ENCODE measurements around the gene GPR35. TPM values are rescaled to one million over a fixed set of nuclear protein-coding genes. Genes with fewer than 3 reads are reported as not detected.

GPR35 gene
- polyA plus RNA-seq, 1 experiment = 0.06 TPM

- no peak for DNase-seq (ENCODE audit: low read depth, low spot score)
- POLR2A ChIA-PET = no interaction called here
- CTCF ChIA-PET = no interaction called here
- H3K4me3 ChIP-seq (ENCODE audit: low read depth, low read length) = no peak overlapping the region
- no peaks in the 10 kb centered on the region for H3K9me3 ChIP-seq (ENCODE audit: control insufficient read depth, insufficient read depth, low read length)
- no peak for TF ChIP-seq CTCF (IDR thresholded peaks at IDR 0.05; ENCODE audit: low read depth, low read length)
- H3K27me3 ChIP-seq (ENCODE audit: control insufficient read depth, insufficient read depth, low read length) = no peaks in the 10 kb centered on the region
- no peak overlapping the region for H3K27ac ChIP-seq (ENCODE audit: low read depth, low read length)
Observed at GRCh38 chr2:240591784-240592183, 33.5 kb upstream of the GPR35 start.

GRCh38 chr2:240593026-240593702, 32.1 kb upstream of the GPR35 start:
- H3K27ac ChIP-seq (ENCODE audit: low read depth, low read length) = no peak overlapping the region
- TF ChIP-seq CTCF (IDR thresholded peaks at IDR 0.05; ENCODE audit: low read depth, low read length) = no peak
- ChIA-PET POLR2A (no interaction called here), CTCF (no interaction called here)
- H3K9me3 ChIP-seq (ENCODE audit: control insufficient read depth, insufficient read depth, low read length) = no peaks in the 10 kb centered on the region
- H3K4me3 ChIP-seq (ENCODE audit: low read depth, low read length) = no peak overlapping the region
- no peaks in the 10 kb centered on the region for H3K27me3 ChIP-seq (ENCODE audit: control insufficient read depth, insufficient read depth, low read length)
- DNase-seq (ENCODE audit: low read depth, low spot score) = no peak

GRCh38 chr2:240593703-240594451, 31.4 kb upstream of the GPR35 start:
- Histone ChIP-seq H3K9me3 (ENCODE audit: control insufficient read depth, insufficient read depth, low read length) (no peaks in the 10 kb centered on the region; the same call in 1 of the 2 replicates), H3K27me3 (ENCODE audit: control insufficient read depth, insufficient read depth, low read length) (no peaks in the 10 kb centered on the region), H3K4me3 (ENCODE audit: low read depth, low read length) (no peak overlapping the region), H3K27ac (ENCODE audit: low read depth, low read length) (no peak overlapping the region)
- TF ChIP-seq CTCF (IDR thresholded peaks at IDR 0.05; ENCODE audit: low read depth, low read length) = no peak
- no peak for DNase-seq (ENCODE audit: low read depth, low spot score)
- ChIA-PET CTCF (interaction anchor here (0.8 kb wide), 1 partner anchor 80 kb away, joined by 3 read pairs; no protein-coding TSS in a partner anchor), POLR2A (no interaction called here)

GRCh38 chr2:240594511-240595380, 30.5 kb upstream of the GPR35 start:
- no peak overlapping the region for H3K4me3 ChIP-seq (ENCODE audit: low read depth, low read length)
- TF ChIP-seq CTCF (IDR thresholded peaks at IDR 0.05; ENCODE audit: low read depth, low read length) = no peak
- POLR2A ChIA-PET = no interaction called here
- H3K9me3 ChIP-seq (ENCODE audit: control insufficient read depth, insufficient read depth, low read length) = no peaks in the 10 kb centered on the region; the same call in 1 of the 2 replicates
- no peaks in the 10 kb centered on the region for H3K27me3 ChIP-seq (ENCODE audit: control insufficient read depth, insufficient read depth, low read length)
- DNase-seq (ENCODE audit: low read depth, low spot score) = no peak
- CTCF ChIA-PET = interaction anchor here (0.8 kb wide), 1 partner anchor 81 kb away, joined by 3 read pairs; no protein-coding TSS in a partner anchor
- no peak overlapping the region for H3K27ac ChIP-seq (ENCODE audit: low read depth, low read length)

All from AG04450 (cell line).